ENCODE results near the gene SHOC2.

SHOC2 gene

DNA sequence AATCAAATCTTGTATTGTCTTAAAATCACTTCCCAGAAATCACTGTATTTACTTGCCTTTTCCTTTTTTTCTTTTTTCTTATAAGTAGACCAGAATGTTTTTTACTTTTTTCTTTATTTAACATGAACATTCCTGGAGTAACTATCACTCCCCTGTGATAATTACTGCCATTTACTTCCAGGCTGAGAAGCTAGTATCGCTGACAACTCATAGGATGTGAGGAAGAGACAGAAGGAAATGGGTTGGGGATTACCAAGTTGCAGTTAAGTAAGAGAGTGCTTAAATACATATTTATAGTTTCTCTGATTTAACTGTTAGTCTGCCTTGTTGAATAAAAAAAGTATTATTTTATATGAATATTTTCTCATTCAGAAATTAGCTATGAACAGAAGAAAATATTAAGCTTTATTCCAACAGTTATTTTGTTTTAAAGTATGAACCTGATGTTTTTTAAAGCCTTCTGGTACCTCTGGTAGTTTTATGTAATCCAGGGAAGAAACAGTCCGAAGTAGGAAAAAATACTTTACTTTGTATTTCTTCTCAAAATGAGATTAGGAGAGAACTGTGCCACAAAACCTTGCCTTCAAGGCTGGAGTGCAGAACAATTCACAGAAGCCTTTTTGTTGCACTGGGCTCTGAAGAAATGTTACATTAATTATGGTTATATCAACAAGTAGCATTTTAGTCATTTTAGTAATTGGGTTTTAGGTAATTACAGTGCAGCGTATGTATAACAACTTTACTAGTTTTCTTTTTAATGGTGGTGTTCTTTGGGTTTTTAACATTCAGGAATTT lies 72.8 kb downstream of the SHOC2 start:
- Histone ChIP-seq H2AFZ (ENCODE audit: low read depth, low read length) (no peak overlapping the region), H3K4me3 (ENCODE audit: low read length) (no peak overlapping the region), H3K4me1 (ENCODE audit: insufficient read depth, low read length) (no peaks in the 10 kb centered on the region), H3K9me3 (ENCODE audit: low read length) (no peaks in the 10 kb centered on the region), H3K36me3 (ENCODE audit: insufficient read depth, low read length) (peaks cover 16% of the 10 kb centered on the region), H3K27me3 (ENCODE audit: insufficient read depth, low read length) (no peaks in the 10 kb centered on the region)

DNA sequence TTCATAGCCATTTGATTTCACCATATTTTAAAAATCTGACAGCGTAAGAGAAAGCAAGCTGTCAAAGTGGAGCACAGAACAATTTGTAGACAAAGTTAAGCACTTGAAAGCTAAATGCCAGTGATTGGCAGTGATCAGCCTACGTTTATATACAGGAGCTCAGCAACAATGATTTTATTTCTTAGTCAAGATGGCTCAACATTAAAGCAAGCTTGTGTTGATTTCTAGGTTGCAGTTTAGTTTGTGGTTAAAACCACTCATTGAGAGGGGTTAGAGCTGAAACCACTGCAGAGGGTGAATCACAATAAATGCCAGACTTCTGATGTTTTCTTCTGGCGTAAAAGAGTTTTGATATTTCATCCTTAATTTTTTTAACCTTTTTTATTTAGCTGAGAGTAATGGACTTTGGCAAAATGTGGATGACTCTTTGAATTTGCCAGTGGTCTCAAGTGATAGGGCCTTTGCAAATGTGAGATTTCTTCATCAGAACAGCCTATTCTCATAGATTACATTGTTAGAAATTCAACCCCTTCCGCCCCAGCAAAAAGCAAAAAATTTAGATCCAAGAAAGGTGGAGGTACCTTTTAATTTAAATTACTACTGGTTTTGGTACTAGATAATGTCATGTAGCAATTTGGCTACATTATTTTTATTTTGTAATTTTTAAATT lies 73.8 kb downstream of the SHOC2 start:
- no peaks in the 10 kb centered on the region for H3K27me3 ChIP-seq (ENCODE audit: insufficient read depth, low read length)

DNA sequence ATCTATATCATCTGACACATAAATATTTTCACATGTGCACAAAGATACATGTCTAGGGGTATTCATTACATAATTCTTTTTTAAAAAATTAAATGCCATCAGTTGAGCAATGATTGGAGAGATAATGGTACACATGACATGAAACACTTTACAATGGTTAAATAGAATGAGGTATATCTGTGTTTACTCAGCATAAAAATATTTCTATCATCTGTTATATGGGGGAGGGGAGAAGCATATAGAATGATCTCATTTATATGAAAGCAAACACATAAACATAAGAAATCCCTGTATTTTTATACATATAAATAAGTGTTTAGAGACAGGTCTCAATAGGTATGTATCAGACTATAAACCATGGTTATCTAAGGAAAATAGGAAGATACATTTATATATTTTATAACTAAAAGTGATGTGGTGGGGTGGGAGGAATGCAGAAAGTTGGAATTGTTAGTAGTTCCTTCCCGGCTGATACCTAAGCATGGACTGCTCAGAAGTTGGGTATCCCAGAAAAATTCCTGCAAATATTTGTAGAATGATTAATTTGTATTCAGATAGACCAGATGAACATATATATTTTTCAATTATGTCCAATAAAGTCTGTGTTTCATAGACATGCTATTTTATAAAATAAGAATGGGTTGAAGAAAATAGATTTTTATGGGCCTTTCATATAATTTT lies 75.1 kb downstream of the SHOC2 start:
- H3K4me3 ChIP-seq (ENCODE audit: low read length): no peak overlapping the region
- peaks cover 18% of the 10 kb centered on the region for H3K36me3 ChIP-seq (ENCODE audit: insufficient read depth, low read length)
- H3K9me3 ChIP-seq (ENCODE audit: low read length): no peaks in the 10 kb centered on the region
- H2AFZ ChIP-seq (ENCODE audit: low read depth, low read length): no peak overlapping the region
- no peaks in the 10 kb centered on the region for H3K4me1 ChIP-seq (ENCODE audit: insufficient read depth, low read length)
- no peaks in the 10 kb centered on the region for H3K27me3 ChIP-seq (ENCODE audit: insufficient read depth, low read length)

More for the DNA sequence above, 73.8 kb downstream of the SHOC2 start:
- H3K4me3 ChIP-seq (ENCODE audit: low read length): no peak overlapping the region
- H2AFZ ChIP-seq (ENCODE audit: low read depth, low read length): no peak overlapping the region
- no peaks in the 10 kb centered on the region for H3K9me3 ChIP-seq (ENCODE audit: low read length)
- H3K4me1 ChIP-seq (ENCODE audit: insufficient read depth, low read length): no peaks in the 10 kb centered on the region
- peaks cover 19% of the 10 kb centered on the region for H3K36me3 ChIP-seq (ENCODE audit: insufficient read depth, low read length)

- Histone ChIP-seq H3K36me3 (ENCODE audit: insufficient read depth, low read length) (peaks cover 16% of the 10 kb centered on the region), H3K4me1 (ENCODE audit: insufficient read depth, low read length) (no peaks in the 10 kb centered on the region), H3K4me3 (ENCODE audit: low read length) (no peak overlapping the region), H3K9me3 (ENCODE audit: low read length) (no peaks in the 10 kb centered on the region), H3K27me3 (ENCODE audit: insufficient read depth, low read length) (no peaks in the 10 kb centered on the region), H2AFZ (ENCODE audit: low read depth, low read length) (no peak overlapping the region)
Observed at GRCh38 chr10:110995301-110995700, 75.9 kb downstream of the SHOC2 start.

DNA sequence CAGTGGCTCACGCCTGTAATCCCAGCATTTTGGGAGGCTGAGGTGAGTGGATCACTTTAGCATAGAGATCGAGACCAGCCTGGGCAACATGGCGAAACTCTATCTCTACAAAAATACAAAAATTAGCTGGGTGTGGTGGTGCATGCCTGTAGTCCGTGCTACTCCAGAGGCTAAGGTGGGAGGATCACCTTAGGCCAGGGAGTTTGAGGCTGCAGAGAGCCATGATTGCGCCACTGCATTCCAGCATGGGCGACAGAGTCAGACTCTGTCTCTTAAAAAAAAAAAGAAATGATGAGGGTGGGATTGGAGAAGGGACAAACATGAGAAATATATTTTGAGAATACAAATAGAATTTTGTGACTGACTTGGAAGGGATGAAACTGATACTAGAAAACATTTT lies 76.9 kb downstream of the SHOC2 start:
- Histone ChIP-seq H3K36me3 (ENCODE audit: insufficient read depth, low read length) (peaks cover 18% of the 10 kb centered on the region), H2AFZ (ENCODE audit: low read depth, low read length) (no peak overlapping the region), H3K9me3 (ENCODE audit: low read length) (no peaks in the 10 kb centered on the region), H3K4me1 (ENCODE audit: insufficient read depth, low read length) (no peaks in the 10 kb centered on the region), H3K4me3 (ENCODE audit: low read length) (no peak overlapping the region), H3K27me3 (ENCODE audit: insufficient read depth, low read length) (no peaks in the 10 kb centered on the region)

DNA sequence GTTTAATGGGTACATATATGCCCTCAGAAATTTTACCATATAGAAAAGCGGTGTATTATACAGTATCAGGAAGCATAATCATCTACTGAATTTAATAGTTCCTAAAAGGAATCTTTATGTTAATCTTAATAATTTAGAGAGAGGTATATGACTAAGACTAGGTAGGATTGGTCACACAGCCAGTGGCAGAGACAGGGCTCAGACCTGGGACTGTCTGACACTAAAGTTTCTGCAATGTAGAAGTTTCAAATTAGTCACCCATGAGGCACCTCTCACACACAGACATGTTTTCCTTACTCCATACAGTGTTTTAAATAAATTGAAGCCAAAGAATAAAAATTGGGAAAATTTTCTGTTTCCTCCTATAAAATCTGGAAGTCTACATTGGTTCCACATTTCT lies 84.6 kb downstream of the SHOC2 start:
- Histone ChIP-seq H3K4me3 (ENCODE audit: low read length) (no peak overlapping the region), H3K9me3 (ENCODE audit: low read length) (no peaks in the 10 kb centered on the region), H3K27me3 (ENCODE audit: insufficient read depth, low read length) (no peaks in the 10 kb centered on the region), H2AFZ (ENCODE audit: low read depth, low read length) (no peak overlapping the region), H3K36me3 (ENCODE audit: insufficient read depth, low read length) (peaks cover 48% of the 10 kb centered on the region), H3K4me1 (ENCODE audit: insufficient read depth, low read length) (no peaks in the 10 kb centered on the region)

GRCh38 chr10:111007486-111007885 lies 88.1 kb downstream of the SHOC2 start:
- Histone ChIP-seq H3K9me3 (ENCODE audit: low read length) (no peaks in the 10 kb centered on the region), H3K4me1 (ENCODE audit: insufficient read depth, low read length) (no peaks in the 10 kb centered on the region), H3K36me3 (ENCODE audit: insufficient read depth, low read length) (peaks cover 62% of the 10 kb centered on the region), H2AFZ (ENCODE audit: low read depth, low read length) (no peak overlapping the region), H3K27me3 (ENCODE audit: insufficient read depth, low read length) (no peaks in the 10 kb centered on the region), H3K4me3 (ENCODE audit: low read length) (no peak overlapping the region)

- Histone ChIP-seq H3K4me1 (ENCODE audit: insufficient read depth, low read length) (no peaks in the 10 kb centered on the region), H3K4me3 (ENCODE audit: low read length) (no peak overlapping the region), H3K36me3 (ENCODE audit: insufficient read depth, low read length) (peaks cover 49% of the 10 kb centered on the region), H3K27me3 (ENCODE audit: insufficient read depth, low read length) (no peaks in the 10 kb centered on the region), H2AFZ (ENCODE audit: low read depth, low read length) (no peak overlapping the region), H3K9me3 (ENCODE audit: low read length) (no peaks in the 10 kb centered on the region)
Observed at GRCh38 chr10:111015181-111015580, 95.8 kb downstream of the SHOC2 start.

- no peaks in the 10 kb centered on the region for H3K27me3 ChIP-seq (ENCODE audit: insufficient read depth, low read length)
- no peaks in the 10 kb centered on the region for H3K9me3 ChIP-seq (ENCODE audit: low read length)
- no peak overlapping the region for H3K4me3 ChIP-seq (ENCODE audit: low read length)
- no peak overlapping the region for H2AFZ ChIP-seq (ENCODE audit: low read depth, low read length)
- peaks cover 37% of the 10 kb centered on the region for H3K36me3 ChIP-seq (ENCODE audit: insufficient read depth, low read length)
- no peaks in the 10 kb centered on the region for H3K4me1 ChIP-seq (ENCODE audit: insufficient read depth, low read length)
Observed at GRCh38 chr10:111017098-111017497, 97.7 kb downstream of the SHOC2 start.

DNA sequence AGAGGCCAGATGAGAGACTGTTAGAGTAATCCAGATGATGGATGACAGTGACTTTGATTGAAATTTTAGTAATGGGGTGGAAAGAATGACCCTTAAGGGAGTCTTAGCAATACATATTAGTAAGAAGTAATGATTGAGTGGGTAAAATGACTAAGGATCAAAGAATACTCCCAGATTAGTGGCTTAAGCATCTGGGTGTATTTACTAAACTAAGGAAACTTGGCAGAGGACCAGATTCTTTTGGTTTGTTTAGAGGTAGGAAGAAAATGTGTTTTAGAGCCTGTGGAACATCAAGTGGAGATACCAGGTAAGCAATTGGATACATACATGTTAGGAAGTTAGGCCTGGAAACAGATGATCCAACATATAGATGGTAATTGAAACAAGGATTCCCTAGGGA lies 98.6 kb downstream of the SHOC2 start:
- peaks cover 36% of the 10 kb centered on the region for H3K36me3 ChIP-seq (ENCODE audit: insufficient read depth, low read length)
- no peak overlapping the region for H3K4me3 ChIP-seq (ENCODE audit: low read length)
- H3K9me3 ChIP-seq (ENCODE audit: low read length): no peaks in the 10 kb centered on the region
- no peak overlapping the region for H2AFZ ChIP-seq (ENCODE audit: low read depth, low read length)
- no peaks in the 10 kb centered on the region for H3K4me1 ChIP-seq (ENCODE audit: insufficient read depth, low read length)
- no peaks in the 10 kb centered on the region for H3K27me3 ChIP-seq (ENCODE audit: insufficient read depth, low read length)

DNA sequence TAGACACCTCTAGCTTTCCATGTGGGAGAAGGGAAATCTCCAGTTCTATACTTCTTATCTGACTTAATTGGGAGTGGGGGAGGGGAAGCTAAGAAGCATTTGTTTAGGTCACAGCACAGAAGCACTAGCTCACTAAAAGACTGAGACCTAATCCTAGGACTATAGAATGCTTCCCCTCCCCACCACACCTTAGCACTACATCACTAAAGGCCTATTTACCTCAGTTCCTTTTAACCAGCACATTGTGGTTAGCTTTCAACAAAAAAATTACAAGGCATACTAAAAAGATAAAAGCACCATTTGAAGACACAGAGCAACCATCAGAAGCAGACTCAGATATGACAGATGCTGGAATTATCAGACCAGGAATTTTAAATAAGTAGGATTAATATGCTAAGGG lies 103.7 kb downstream of the SHOC2 start:
- H3K27me3 ChIP-seq (ENCODE audit: insufficient read depth, low read length): no peaks in the 10 kb centered on the region
- H3K4me1 ChIP-seq (ENCODE audit: insufficient read depth, low read length): no peaks in the 10 kb centered on the region
- peaks cover 14% of the 10 kb centered on the region for H3K36me3 ChIP-seq (ENCODE audit: insufficient read depth, low read length)

DNA sequence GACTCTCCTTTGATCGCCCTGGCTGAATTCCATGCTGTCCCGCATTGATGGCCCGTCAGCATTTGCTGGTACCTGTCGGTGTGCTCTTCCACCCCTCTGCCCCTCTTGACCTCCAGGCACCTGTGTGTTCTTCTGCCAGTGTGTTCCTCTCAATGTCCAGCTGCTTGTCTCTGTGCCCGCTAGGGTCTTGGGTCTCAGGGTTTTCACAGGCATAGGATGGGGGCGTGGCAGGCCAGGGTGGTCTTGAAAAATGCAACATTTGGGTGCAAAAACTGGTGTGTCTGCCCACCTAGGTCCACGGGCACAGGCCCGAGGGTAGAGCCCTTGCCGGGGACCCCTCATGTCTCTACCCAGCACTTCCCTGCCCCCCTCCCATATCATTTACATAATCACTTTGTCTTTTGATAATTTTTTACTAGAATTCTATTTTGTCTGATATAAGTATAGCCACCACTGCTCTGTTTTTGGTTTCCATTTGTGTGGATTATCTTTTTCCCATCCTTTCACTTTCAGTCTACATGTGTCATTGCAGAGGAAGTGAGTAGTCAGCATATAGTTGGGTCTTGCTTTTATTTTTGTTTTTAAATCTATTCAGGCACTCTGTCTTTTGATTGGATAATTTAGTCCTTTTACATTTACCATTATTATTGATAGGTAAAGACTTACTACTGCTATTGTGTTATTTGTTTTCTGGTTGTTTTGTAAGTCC lies 110.8 kb downstream of the SHOC2 start:
- no peaks in the 10 kb centered on the region for H3K36me3 ChIP-seq (ENCODE audit: insufficient read depth, low read length)
- H3K9me3 ChIP-seq (ENCODE audit: low read length): no peaks in the 10 kb centered on the region
- H2AFZ ChIP-seq (ENCODE audit: low read depth, low read length): no peak overlapping the region
- H3K4me1 ChIP-seq (ENCODE audit: insufficient read depth, low read length): no peaks in the 10 kb centered on the region
- no peak overlapping the region for H3K4me3 ChIP-seq (ENCODE audit: low read length)
- H3K27me3 ChIP-seq (ENCODE audit: insufficient read depth, low read length): no peaks in the 10 kb centered on the region

More for the DNA sequence above, 103.7 kb downstream of the SHOC2 start:
- H2AFZ ChIP-seq (ENCODE audit: low read depth, low read length): no peak overlapping the region
- H3K4me3 ChIP-seq (ENCODE audit: low read length): no peak overlapping the region
- H3K9me3 ChIP-seq (ENCODE audit: low read length): no peaks in the 10 kb centered on the region

All from neuron (in vitro differentiated cells).